ENCODE data around the gene STK31.

GRCh38 chr7:23700046-23700445 is 10.0 kb upstream of the STK31 start:
- TF ChIP-seq FOXA1 (IDR thresholded peaks at IDR 0.05) (no peak), ELF4 (IDR thresholded peaks at IDR 0.05) (no peak), BHLHE40 (IDR thresholded peaks at IDR 0.05; ENCODE audit: borderline replicate concordance) (no peak), NFRKB (IDR thresholded peaks at IDR 0.05) (no peak), ARNT (IDR thresholded peaks at IDR 0.05) (no peak), FOXM1 (IDR thresholded peaks at IDR 0.05; ENCODE audit: borderline replicate concordance) (no peak), L3MBTL2 (conservative IDR thresholded peaks at IDR 0.05) (no peak), SP1 (IDR thresholded peaks at IDR 0.05) (no peak), FOXK2 (IDR thresholded peaks at IDR 0.05) (no peak), CTBP1 (IDR thresholded peaks at IDR 0.05; ENCODE audit: borderline replicate concordance) (no peak), ZNF384 (IDR thresholded peaks at IDR 0.05) (no peak)

Measured in HEK293T (cell line).